BJ (cell line): ENCODE measurements around the gene FITM1. TPM values are rescaled to one million over a fixed set of nuclear protein-coding genes. Genes with fewer than 3 reads are reported as not detected.

Experiments used
- CTCF ChIA-PET: fragments of 350-600 bp; formaldehyde crosslinking; extraction: SDS; loops from one replicate; lab custom pipeline; 2021; ENCODE audit warnings: antibody characterized with exemption, inconsistent platforms; lab: Yijun Ruan, JAX
- POLR2A ChIA-PET: fragments of 300-600 bp; sonication (Branson Sonifier 250); formaldehyde crosslinking; extraction: SDS; loops from one replicate; lab custom pipeline; 2021; ENCODE audit warnings: antibody characterized with exemption; lab: Charles Lee
- DNase-seq: peaks from one replicate; pipeline ENCODE4 v3.0.0-alpha.2; 2011; ENCODE audit warnings: low read depth
- H3K27me3 ChIP-seq: 2 replicates; pipeline ENCODE4 v1.6.0; 2011; ENCODE audit warnings: low read length; ENCODE audit not compliant: control insufficient read depth, insufficient read depth
- H3K36me3 ChIP-seq: 2 replicates; pipeline ENCODE4 v1.5.1; 2011; ENCODE audit warnings: low read length; ENCODE audit not compliant: control insufficient read depth, insufficient read depth
- H3K4me3 ChIP-seq: 2 replicates; pipeline ENCODE4 v1.5.1; 2011; ENCODE audit warnings: low read depth, mild to moderate bottlenecking, control low read depth, low read length
- CTCF ChIP-seq: IDR thresholded peaks from 2 replicates; pipeline ENCODE4 v1.5.1; 2011; ENCODE audit warnings: low read depth, mild to moderate bottlenecking, control low read depth, inconsistent platforms, low read length, moderate library complexity; ENCODE audit not compliant: insufficient read depth
- polyA plus RNA-seq: library from polyadenylated mRNA; depleted of rRNA; stranded (reverse); fragments of >200 nt; gene quantifications from 2 replicates; pipeline ENCODE4 v1.2.3, GENCODE V29; 2011

FITM1 gene
- polyA plus RNA-seq, 1 experiment: 0.10 TPM

- Histone ChIP-seq H3K36me3 (peaks cover 50% of the 10 kb centered on the region), H3K4me3 (peak within 1 kb of the TSS; percentile 60), H3K27me3 (no peaks in the 10 kb centered on the region)
- DNase-seq: peak; percentile 78
- CTCF ChIA-PET: interaction anchor here (0.6 to 4.6 kb wide), 34 partner anchors 10 to 281 kb away, joined by 3 to 39 read pairs (median 5); partner anchors contain the start of genes CHMP4A, DCAF11, EMC9 and IPO4
- POLR2A ChIA-PET: interaction anchor here (0.6 to 1.9 kb wide), 5 partner anchors 10 to 20 kb away, joined by 3 to 8 read pairs (median 3); partner anchors contain the start of genes EMC9 and PSME2
- peak; percentile 96 for TF ChIP-seq CTCF
Observed at GRCh38 chr14:24160850-24161804, 30.7 kb downstream of the FITM1 start, which contains the start of gene IRF9. IRF9 (plus strand) TSS chr14:24161265; CDS start chr14:24162145, 880 bp downstream.

- no peak for DNase-seq
- Histone ChIP-seq H3K27me3 (no peaks in the 10 kb centered on the region), H3K4me3 (peak overlapping the region; percentile 60), H3K36me3 (peaks cover 49% of the 10 kb centered on the region)
- ChIA-PET POLR2A (interaction anchor here (0.6 to 1.9 kb wide), 2 partner anchors 16 to 18 kb away, joined by 3 to 5 read pairs; no protein-coding TSS in a partner anchor), CTCF (interaction anchor here (0.8 to 4.6 kb wide), 19 partner anchors 11 to 148 kb away, joined by 3 to 39 read pairs (median 5); partner anchors contain the start of genes DCAF11, IPO4, MDP1 and NRL)
- no peak for TF ChIP-seq CTCF
Observed at GRCh38 chr14:24162093-24162492, 31.6 kb downstream of the FITM1 start.

- ChIA-PET POLR2A (interaction anchor here (0.6 kb wide), 1 partner anchor 19 kb away, joined by 7 read pairs; no protein-coding TSS in a partner anchor), CTCF (no interaction called here)
- Histone ChIP-seq H3K36me3 (peaks cover 42% of the 10 kb centered on the region), H3K4me3 (no peak overlapping the region), H3K27me3 (no peaks in the 10 kb centered on the region)
- DNase-seq: no peak
- TF ChIP-seq CTCF: no peak
Observed at GRCh38 chr14:24164518-24164991, 34.1 kb downstream of the FITM1 start.

GRCh38 chr14:24165785-24166184 lies 35.3 kb downstream of the FITM1 start:
- POLR2A ChIA-PET: no interaction called here
- no peak for TF ChIP-seq CTCF

More at GRCh38 chr14:24165785-24166184, 35.3 kb downstream of the FITM1 start:
- Histone ChIP-seq H3K27me3 (no peaks in the 10 kb centered on the region), H3K36me3 (peaks cover 33% of the 10 kb centered on the region), H3K4me3 (no peak overlapping the region)
- CTCF ChIA-PET: interaction anchor here (0.6 to 0.7 kb wide), 2 partner anchors 8 to 114 kb away, joined by 3 read pairs; partner anchors contain the start of gene CARMIL3
- no peak for DNase-seq
